GM21717 (cell line): Measurements from ENCODE around the gene DHRS4L2.
A peak's percentile ranks its signal among the peaks of the same experiment; 100 is the strongest.
"Not testable (repeated sequence)": the region's sequence is repeated elsewhere in the genome, so short reads cannot be mapped to it uniquely, and the experiment has no call there.

Experiments used
- ATAC-seq: cut with Tn5 transposase; IDR thresholded peaks from one replicate; pipeline ENCODE4 v1.9.1; 2021; ENCODE audit warnings: mild to moderate bottlenecking, moderate library complexity; ENCODE audit not compliant: unreplicated experiment

The DHRS4L2 gene

GRCh38 chr14:23970283-23970659 lies 18.5 kb upstream of the DHRS4L2 start:
- not testable (repeated sequence) for ATAC-seq

DNA sequence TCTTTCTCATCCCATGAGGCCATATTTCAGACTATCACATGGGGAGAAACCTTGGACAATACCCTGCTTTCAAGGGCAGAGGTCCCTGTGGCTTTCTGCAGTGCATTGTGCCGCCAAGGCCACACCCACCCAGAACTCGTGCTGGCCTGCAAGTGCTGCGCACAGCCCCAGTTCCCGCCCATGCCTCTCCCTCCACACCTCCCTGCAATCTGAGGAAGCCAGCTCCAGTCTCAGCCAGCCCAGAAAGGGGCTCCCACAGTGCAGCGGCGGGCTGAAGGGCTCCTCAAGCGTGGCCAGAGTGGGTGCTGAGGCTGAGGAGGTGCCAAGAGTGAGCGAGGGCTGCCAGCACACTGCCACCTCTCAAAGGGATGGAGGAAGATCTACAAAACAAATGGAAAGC lies 15.6 kb upstream of the DHRS4L2 start:
- ATAC-seq, result not testable (repeated sequence)

- ATAC-seq, result not testable (repeated sequence)
Measured at GRCh38 chr14:23974041-23974440, 14.7 kb upstream of the DHRS4L2 start.

DNA sequence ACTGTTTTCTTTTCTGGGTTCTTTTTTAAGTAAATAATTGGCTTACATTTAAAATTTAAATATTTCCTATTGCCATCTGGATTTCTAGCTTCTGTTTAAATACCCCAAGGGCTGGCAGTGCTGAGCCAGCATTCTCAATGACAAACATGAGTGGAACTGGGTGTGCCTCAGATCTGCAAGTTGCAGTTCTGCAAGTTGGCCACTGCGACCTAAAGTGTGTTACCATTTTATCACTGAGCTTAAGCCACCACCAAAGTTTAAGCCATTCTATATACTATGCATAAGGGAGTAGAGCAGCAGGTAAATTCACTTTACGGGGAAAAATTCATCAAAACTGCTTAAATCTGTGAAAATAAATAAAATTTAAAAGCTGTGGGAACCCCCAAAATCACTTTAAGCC lies 11.5 kb upstream of the DHRS4L2 start:
- not testable (repeated sequence) for ATAC-seq

DNA sequence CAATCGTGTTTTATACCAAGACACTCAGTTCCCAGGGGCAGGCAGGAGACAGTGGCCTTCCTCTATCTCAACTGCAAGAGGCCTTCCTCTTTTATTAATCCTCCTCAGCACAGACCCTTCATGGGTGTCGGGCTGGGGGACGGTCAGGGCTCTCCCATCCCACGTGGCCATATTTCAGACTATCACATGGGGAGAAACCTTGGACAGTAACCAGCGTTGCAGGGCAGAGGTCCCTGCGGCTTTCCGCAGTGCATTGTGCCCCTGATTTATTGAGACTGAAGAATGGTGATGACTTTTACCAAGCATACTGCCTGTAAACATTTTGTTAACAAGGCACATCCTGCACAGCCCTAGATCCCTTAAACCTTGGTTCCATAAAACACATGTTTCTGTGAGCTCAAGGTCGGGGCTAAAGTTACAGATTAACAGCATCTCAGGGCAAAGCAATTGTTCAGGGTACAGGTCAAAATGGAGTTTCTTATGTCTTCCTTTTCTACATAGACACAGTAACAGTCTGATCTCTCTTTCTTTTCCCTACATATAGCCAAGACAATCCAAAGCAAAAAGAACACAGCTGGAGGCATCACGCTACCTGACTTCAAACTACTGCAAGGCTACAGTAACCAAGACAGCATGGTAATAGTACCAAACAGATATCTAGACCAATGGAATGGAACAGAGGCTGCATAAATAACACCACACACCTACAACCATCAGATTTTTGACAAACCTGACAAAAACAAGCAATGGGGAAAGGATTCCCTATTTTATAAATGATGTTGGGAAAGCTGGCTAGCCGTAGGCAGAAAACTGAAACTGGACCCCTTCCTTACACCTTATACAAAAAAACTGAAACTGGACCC lies 6.5 kb upstream of the DHRS4L2 start:
- ATAC-seq, result not testable (repeated sequence)

GRCh38 chr14:23984891-23985602 lies 3.7 kb upstream of the DHRS4L2 start:
- no peak for ATAC-seq

GRCh38 chr14:23988223-23988606 lies 514 bp upstream of the DHRS4L2 start:
- ATAC-seq, result peak; percentile 8

- ATAC-seq, result not testable (repeated sequence)
Measured at GRCh38 chr14:23989734-23990445, 1.2 kb downstream of the DHRS4L2 start.

DNA sequence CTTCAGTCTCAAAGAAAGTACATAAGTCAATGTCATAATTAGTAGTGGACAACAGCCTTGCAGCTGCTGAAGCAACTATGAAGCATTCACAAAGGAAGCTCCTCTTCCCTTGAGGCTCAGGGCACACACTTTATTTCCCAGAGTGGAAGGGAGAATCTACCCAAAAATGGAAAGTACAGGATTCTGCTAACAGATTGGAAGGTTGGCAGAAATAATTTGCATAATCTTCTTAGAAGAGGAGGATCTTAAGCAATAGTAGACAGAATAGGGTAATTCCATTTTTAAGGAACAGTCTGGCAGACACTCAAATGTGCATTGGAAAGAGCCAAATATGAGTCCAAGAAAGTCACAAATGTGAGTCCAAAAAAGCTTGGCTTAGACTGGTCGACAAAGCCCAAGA lies 2.2 kb downstream of the DHRS4L2 start:
- ATAC-seq, result not testable (repeated sequence)

- not testable (repeated sequence) for ATAC-seq
Measured at GRCh38 chr14:23993042-23993441, 4.3 kb downstream of the DHRS4L2 start.

GRCh38 chr14:23996009-23996408 lies 7.3 kb downstream of the DHRS4L2 start:
- not testable (repeated sequence) for ATAC-seq

DNA sequence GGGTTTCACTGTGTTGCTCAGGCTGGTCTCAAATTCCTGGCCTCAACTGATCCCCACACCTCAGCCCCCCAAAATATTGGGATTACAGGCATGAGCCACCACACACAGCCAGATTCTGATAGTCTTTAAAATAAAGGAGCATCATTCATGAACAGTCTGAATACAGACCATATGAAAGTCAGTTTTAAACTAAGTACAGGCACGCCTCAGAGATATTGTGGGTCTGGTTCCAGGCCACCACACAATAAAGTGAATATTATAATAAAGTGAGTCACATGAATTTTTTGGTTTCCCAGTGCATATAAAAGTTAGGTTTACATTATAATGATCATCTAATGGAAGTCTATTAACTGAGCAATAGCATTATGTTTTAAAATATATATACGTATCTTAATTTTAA lies 8.1 kb downstream of the DHRS4L2 start:
- not testable (repeated sequence) for ATAC-seq

DNA sequence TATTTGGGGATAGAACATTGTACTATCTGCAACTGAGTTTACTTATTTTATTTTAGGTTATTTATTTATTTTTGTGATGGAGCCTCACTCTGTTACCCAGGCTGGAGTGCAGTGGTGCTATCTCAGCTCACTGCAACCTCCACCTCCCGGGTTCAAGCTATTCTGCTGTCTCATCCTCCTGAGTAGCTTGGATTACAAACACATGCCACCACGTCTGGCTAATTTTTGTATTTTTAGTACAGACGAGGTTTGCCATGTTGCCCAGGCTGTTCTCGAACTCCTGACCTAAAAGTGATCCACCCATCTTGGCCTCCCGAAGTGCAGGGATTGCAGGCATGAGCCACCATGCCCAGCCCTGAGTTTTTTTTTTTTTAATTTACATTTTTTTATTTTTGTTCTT lies 10.9 kb downstream of the DHRS4L2 start:
- not testable (repeated sequence) for ATAC-seq

GRCh38 chr14:24001078-24001477 lies 12.3 kb downstream of the DHRS4L2 start:
- not testable (repeated sequence) for ATAC-seq

- ATAC-seq, result not testable (repeated sequence)
Measured at GRCh38 chr14:24001679-24002078, 12.9 kb downstream of the DHRS4L2 start.

GRCh38 chr14:24006471-24006816 lies 17.7 kb downstream of the DHRS4L2 start:
- not testable (repeated sequence) for ATAC-seq

- ATAC-seq, result not testable (repeated sequence)
Measured at GRCh38 chr14:24006817-24007652, 18.3 kb downstream of the DHRS4L2 start.

DNA sequence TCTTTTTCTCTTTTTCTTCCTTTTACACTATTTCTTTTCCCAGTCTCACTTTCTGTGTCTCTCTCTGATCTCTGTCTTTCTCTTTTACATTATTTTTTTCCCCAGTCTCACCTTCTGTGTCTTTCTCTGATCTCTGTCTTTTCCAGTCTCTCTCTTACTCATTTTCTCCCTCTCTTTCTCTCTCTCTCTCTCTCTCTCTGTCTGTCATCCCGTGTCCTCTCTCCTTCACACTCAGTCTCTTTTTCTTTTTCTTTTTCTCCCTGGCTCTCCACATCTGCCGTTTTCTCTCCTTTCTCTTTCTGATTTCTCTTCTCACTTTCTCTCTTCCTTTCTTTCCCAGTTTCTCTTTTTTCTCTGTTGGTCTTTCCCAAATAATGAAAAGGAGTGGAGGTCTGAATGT lies 22.3 kb downstream of the DHRS4L2 start:
- ATAC-seq, result no peak

GRCh38 chr14:24012726-24013273 lies 24.1 kb downstream of the DHRS4L2 start:
- not testable (repeated sequence) for ATAC-seq
